ENCODE measurements around the gene ZNF790.

The ZNF790 gene

DNA sequence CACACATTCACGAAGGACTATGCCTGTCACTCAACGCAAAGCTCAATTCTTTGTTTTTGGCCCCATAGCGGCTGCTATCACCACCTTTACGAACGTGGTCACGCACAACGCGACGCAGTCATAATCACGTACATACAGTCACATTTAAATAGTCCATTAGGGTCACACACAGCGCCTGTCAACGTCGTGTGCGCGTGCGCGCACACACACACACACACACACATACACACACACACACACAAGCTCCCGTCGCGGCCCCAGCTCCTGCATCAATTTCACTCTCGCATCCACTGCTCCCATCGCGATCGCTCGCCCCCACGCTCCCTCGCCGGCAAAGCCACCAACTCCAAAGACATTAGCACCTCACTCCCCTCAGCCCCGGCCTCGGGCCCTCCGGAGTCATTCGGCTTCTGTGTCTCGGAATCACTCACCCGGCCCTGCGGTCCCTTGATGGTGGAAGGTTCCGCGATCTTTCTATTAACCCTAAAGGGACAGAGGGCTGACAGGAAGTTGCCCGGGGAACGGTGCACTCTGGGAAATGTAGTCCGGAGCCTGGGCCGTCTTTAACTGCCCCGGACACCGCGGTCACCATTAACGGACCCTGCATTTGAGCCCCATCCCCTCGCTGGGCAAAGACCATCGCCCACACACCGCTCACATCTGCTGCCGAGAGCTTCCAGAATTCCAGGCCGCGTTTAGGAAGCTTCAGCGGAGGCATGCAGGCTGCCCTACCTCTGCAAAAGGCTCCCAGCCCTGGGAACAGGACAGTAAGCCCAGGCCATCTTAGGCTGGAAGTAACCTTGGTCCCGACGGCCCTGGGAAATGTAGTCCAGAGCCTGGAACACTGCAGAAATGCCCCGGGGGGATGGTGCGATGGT, at the start of gene ZNF790:
Gene ZNF790, minus strand, starts transcription at position 482 of the 878 bp plus-strand sequence. CDS start 12,768 bp downstream, outside the sequence.
- DNase-seq = peak; percentile 81 to 85

DNA sequence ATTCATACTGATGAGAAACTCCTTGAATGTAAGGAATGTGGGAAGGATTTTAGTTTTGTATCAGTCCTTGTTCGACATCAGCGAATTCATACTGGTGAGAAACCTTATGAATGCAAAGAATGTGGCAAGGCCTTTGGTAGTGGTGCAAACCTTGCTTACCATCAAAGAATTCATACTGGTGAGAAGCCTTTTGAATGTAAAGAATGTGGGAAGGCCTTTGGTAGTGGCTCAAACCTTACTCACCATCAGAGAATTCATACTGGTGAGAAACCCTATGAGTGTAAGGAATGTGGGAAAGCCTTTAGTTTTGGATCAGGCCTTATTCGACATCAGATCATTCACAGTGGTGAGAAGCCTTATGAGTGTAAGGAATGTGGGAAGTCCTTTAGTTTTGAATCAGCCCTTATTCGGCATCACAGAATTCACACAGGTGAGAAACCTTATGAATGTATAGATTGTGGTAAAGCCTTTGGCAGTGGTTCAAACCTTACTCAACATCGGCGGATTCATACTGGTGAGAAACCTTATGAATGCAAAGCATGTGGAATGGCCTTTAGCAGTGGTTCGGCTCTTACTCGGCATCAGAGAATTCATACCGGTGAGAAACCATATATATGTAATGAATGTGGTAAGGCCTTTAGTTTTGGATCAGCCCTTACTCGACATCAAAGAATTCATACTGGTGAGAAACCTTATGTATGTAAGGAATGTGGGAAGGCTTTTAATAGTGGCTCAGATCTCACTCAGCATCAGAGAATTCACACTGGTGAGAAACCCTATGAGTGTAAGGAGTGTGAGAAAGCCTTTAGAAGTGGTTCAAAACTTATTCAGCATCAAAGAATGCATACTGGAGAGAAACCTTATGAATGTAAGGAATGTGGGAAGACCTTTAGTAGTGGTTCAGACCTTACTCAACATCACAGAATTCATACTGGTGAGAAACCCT, 39.1 kb upstream of the ZNF790 start:
- DNase-seq = no peak

DNA sequence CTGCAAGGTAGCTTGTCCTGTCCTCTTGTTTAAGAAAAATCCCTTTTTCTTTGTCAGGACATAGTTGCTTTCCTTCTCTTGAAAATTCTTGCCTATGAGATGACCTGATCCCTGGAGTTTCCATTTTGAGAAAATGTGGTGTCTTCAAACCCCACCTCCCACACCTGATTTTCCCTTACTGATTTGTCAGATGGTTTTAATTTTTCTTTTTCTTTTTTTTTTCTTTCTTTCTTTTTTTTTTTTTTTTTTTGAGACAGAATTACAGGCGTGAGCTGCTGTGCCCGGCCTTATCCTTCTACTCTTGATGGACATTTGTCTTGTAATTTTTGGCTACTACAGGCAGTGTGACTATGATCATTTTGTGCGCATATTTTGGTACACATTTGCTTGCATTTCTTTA, 13.7 kb upstream of the ZNF790 start:
- no peak for DNase-seq

DNA sequence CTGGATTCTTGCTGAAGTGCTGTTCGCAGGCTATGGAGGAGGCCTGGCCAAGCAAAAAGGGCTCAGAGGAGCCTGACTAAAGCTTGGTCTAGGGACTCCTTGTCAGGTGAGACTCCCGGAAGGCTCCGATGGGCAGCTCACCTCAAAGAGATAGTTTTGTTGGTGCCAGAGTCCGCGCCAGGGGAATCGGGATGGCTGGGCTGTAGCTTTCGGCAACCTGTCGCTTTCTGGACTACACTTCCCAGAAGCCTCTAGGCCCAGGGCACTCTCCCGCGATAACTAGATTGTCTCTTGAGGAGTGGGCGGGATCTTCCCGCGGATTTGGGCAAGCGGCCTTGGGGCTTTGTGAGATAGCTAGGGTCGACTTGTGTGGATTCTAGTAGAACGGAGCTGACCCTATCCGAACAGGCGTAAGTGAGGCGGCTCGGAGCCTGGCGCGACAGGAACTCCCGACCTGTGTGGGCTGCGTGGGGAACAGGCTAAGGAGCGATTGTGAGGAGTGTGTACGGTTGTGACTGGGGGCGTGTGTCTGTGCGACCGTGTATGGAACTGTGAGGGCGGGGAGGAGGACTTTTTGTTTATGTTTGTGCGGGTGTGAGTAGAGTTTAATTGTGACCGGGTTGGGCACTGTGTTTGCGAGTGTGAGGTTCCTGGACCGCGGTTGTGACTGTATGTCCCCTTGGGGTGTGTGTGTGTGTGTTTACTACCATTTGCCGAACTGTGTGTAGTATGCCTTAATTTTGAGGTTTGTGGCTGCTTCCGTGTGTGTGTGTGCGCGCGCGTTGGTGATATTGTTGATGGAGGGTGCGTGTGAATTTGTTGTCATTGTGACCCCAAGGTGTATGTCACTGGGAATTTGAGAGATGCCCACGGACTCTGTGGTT, 12.6 kb upstream of the ZNF790 start, which contains the start of gene ZNF345:
Gene ZNF345, plus strand, starts transcription at position 318 of the 884 bp plus-strand sequence. CDS start 25,955 bp downstream, outside the sequence.
- DNase-seq = peak; percentile 78 to 85

DNA sequence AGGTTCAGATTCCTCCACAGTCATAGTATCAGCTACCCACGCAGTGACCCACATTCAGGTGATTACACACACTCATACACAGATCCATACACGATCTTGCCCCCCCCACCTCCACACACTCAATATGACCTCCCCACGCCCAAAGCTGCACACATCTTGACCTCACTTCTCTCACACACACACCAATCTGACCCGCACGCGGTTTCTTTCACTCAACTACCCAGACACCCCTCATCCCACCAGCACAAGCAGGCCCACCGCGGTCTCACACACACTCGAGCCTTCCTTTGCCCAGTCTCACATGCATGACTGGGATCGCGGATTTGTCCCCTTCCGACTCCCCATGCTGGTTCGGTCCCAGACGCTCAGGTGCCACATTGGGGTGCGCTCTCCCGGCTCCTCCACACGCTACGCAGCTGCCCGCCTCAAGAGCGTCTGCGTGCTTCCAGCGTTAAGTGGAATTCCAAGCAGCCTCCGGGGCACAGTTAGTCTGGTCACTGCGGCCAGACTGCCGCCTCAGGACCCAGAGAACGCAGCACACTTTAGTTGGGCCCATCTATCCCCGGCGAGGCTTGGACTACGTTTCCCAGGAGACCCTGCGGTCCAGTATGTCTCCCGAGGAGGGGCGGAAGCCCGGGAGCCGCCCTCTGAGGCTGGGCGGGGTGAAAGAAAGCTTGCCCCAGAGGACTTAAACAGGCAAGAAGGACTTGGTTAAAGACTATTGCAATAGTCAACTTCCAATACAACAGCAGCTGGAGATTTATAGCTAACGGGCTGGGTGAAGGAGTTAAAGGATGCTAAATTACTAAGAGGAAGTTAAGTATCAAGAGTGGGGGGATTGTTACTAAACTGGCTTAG, 11.7 kb upstream of the ZNF790 start:
- DNase-seq = peak; percentile 84 to 91

DNA sequence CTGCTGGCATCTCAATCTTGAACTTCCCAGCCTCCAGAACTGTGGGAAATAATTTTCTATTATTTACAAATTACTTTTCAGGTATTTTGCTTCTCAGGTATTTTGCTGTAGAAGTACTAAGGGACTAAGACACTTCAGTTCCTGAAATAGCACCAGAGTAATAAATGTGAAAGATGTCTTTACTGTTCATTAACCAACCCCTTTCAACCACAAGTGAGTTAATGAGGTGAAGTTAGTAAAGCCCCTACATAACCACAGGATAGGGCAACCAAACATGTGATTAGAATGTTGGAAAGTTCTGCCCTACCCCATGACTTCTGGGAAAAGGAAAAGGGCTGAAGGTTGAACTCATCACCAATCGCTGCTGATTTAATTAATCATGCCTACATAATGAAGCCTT, 9.8 kb upstream of the ZNF790 start:
- DNase-seq = no peak

DNA sequence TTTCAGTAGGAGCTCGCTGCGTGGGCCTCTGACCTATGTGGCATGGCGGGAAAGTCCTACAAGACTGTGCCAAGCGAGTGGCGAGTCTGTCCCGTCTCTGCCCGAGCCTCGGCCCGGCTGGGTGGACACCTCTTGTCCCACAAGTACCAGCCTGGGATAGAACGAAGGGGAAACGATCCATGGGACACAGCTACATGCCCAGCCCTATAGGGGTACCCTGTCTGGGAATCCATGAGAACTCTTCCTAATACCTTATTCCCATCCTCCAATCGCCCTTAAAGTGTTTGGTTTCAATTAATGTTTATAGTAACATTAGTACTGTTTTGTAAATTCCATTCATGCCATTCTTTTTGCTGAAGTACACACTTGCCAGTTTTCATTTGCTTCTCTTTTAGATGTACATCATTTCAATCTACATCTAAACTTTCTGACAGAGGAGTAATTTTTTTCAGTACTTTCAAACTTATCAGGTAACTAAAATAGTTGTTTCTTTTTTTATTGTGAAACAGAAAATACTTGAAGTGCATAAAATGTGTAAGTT, 667 bp upstream of the ZNF790 start:
- no peak for DNase-seq

DNA sequence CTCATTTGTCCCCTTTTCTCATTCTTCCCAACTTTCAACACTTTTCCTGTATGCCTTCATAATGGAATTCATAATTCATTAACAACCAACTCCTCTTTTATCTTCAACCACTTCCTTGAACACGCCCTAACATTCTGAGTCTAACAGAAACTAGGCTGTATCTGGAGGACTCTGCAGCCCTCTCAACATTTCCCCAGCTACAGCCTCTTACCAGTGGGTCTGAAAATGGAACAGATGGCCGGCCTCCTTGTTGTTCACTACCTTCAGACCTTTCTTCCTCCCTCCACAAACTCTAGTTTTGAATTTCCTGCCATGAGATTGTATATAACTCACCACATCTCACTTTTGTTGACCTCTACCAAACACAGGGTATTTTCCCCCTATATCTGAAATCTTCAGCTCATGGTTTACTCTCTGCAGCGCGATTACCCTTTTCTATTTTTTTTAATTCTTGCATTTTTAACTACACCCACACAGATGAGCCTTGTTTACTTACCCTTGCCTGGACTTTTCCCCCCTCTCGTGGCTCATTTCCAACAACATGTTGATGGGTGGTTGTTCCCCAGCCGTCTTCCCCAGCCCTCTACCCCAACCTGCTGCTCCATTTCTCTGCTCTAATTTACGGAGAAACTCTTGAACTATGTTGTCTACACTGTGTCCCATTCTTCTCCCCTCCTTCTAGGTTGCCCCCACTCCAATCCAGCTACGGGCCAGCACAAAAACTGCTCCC, 846 bp downstream of the ZNF790 start:
- DNase-seq = no peak

DNA sequence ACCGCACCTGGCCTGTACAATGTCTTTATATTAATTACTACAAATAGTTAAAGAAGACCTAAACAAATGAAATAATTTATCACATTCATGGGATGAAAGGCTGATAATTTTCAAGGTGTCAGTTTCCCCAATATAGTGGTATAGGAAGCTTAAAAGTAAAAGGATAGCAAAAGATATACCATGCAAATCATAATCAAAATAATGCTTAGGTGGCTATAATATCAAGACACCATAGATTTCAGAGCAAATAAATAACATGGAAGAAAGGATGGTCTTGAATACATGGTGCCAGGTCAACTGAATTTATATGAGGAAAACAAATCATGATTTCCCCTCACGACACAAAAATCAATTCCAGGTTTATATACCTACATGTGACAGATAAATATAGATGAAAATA, 4.8 kb downstream of the ZNF790 start:
- DNase-seq = no peak

DNA sequence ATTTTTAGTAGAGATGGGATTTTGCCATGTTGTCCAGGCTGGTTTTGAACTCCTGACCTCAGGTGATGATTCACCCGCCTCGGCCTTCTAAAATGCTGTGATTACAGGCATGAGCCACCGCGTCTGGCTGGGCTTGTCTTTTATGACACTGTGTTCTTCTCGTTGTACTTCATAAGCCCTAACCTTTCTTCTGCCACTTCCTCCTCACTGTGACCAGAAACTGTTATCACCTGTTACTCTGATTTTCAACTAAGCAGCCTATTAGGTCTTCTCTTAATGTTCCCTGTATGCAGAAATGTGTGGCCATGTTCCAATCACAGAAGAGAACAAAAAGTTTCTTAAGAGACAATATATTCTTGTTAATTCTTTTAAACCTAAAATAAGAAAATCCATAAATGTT, 16.4 kb downstream of the ZNF790 start:
- DNase-seq = no peak

DNA sequence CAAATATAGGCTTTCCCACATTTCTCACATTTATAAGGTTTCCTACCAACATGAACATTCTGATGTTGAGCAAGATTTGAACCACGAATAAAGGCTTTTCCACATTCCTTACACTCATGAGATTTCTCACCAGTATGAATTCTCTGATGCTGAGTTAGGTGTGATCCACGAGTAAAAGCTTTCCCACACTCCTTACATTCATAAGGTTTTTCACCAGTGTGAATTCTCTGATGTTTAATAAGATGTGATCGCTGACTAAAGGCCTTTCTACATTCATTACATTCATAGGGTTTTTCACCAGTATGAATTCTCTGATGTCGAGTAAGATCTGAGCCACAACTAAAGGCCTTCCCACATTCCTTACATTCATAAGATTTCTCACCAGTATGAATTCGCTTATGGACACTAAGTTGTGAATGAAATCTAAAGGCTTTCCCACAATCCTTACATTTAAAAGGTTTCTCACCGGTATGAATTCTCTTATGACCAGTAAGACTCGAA, 19.0 kb downstream of the ZNF790 start:
- DNase-seq = no peak

DNA sequence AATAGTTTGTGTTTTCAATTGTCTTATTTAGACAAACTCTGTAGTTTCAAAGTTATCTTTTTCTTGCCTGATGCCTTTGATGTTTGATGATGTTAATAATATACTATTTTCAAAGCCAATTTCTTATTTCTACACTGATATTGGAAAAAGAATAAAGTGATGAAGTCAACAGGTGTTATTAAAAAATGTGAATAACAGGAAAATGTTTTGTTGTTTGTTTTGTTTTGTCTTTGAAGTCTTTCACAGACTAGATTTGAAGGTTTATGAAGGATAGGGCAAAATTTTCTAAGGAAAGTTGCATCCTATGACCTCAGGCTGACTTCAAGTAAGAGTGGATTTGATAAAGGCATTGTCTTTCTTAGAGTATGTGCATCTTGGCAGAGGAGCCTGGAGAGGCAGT, 31.2 kb downstream of the ZNF790 start:
- DNase-seq = no peak

DNA sequence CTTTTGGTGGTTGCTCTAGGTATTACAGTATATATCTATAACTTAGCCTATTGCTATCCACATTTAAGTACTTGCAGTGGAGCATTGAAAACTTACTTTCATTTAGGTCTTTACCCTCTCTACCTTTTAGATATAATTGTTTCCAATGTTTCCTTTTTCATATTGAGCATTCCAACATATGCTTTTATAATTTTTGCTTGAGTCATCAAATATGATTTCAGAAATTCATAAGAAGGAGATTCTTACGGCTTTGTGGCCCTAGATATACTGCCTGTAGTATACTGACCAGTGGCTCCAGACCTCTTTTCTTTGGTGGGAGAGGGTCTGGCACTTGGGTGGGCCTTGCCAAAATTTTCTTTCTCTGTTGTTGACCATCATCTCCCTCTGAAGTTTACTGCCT, 32.8 kb downstream of the ZNF790 start:
- DNase-seq = no peak

DNA sequence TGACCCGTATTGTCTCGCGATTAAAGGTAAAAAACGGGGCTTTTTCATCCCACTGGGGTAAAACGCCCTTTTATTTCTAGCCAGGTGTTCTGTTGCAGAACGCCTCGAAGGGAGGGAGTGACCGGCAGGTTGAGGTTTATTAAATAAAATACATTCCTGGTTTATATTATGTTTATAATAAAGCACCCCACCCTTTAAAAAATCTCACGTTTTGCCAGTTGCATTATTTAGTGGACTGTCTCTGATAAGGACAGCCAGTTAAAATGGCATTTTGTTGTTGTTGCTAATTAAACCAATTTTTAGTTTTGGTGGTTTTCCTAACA, 40.4 kb downstream of the ZNF790 start:
- no peak for DNase-seq

DNA sequence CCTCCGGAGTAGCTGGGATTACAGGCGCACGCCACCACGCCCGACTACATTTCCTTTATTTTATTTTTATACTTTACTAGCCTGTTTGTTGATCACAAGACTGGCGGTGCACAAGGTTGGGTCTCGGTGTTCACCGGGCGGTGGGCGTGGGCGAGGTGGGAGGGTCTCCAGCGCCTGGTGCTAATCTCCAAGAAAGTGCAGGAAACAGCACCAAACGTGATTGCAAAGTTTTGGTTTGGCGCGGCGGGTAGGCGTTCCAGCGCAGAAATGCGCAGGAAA, 41.5 kb downstream of the ZNF790 start:
- DNase-seq = no peak

DNA sequence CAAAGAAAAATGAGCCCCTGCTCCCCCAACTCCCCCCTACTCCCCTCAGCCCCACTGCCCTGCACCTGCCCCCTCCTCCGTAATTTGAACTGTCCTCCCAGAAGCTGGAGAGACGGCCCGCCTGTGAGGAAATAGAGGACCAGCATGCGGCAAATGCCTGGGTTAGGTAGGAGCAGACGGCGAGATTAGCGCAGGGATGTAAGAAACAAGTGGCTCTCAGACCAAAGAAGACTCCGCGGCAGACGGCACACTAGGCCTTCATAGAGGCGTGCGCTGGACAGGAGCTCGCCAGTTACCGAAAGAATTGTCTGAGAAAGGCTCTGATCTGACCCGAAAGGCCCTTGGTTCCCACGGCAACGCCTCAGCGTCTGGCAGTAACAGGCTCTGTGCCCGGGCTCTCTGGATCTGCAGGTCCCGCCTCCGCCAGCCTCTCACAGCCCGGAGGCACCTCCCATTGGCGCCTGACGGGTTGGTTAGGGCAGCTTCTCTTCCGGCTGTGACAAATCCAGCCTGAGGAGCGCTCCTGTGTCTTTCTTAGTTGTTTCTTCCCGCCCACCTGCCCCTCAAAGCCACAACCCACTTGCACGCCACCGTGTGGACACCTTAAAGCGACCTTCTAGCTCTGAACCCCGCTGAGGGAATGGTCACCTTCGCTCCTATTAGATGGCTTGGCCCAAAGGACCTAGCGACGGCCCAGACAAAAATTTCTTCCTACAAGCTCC, 46.6 kb downstream of the ZNF790 start:
- peak in 1 of 2 experiments; percentile 9 for DNase-seq

DNA sequence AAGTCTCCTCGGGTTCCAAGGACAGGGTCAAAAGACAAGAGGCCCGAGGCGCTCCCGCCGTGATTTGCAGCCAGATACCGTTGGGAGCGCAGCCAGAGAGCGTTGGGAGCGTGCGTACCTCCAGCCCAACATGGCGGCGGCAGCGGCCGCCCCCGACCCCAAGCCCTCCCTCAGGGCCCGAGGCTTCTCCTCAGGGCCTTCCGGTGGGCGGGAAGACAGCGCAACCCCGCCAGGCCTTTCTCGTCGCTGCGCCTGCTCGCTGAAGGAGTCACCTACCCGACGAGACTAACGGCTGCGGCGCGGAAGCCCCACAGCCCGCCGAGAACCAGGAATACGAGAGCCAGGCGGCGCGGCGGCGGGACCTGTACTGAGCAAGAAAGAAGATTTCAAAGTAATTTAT, 62.4 kb downstream of the ZNF790 start:
- DNase-seq = no peak

DNA sequence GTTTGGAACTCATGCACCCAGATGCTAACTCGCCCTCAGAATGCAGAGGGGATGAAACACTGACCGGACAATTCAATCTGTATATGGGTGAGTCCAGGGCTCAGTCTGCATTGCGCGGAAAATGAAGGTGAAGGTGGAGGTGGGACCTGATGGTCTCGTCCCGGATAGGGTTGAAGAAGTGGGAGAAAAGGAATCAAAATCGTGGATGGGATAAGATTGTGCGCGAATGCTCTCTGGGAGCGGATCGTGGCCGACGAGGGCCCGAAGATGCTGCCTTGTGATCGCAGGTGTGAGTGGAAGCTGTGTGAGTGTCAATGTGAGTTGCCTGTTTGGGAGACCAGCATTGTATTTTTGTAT, 65.0 kb downstream of the ZNF790 start:
- DNase-seq = no peak

DNA sequence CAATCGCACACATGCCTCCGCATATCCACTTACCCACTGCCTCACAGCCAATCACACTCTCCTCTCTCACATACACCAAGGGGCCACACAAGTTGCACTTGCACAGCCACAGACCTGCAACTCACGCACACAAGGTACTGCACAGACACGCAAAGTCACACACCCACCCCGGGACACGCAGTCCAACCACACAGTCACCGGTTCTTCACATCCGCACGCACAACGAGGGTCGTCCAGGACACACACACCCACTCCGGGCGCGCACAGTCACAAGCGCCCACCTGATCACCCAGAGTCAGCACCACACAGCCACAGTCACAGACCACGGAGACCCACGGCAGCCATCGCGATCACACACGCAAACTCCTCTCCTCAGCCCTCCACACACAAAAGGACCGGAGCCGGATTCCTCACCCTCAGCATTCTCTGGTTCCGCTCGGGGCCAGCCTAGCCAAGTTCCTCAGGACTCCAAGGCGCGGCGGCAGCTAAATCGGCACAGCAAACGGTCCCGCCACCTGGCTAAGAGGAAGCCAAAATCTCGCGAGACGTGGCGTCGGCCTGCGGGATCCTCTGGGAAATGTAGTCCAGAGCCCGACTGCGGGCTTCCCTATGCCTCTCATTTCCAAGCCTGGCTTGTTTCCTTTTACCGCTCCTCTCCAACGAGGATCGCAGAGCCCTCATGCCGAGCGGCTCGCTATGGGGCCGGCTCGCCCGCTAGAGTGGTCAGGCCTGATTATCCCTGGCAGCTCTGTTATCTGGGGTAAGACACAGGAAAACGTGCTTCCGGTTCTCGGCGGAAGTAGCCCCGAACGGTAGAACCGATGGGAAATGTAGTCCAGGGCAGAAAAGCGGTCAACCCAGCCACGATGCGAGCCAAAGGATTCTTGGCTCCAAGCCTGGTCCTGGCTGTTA, 65.6 kb downstream of the ZNF790 start, which contains the start of gene ZNF850:
Gene ZNF850, minus strand, starts transcription at position 497 of the 912 bp plus-strand sequence. CDS start 10,201 bp downstream, outside the sequence.
- peak; percentile 93 to 96 for DNase-seq

Measured in activated CD4-positive, alpha-beta T cell treated with anti-CD3 and anti-CD28 coated beads, Interleukin-2, amount 50 U/mL, for 48 hours (primary cell).